Neural cell (in vitro differentiated cells): ENCODE results near the gene FRRS1L. TPM values are rescaled to one million over a fixed set of nuclear protein-coding genes. Genes with fewer than 3 reads are reported as not detected.

Source experiments
- H2AFZ ChIP-seq: fragments of 200-600, 300-800 bp; sonication (generic), shearing (Covaris generic); 2 replicates; pipeline ENCODE4 v1.6.0; 2014; ENCODE audit warnings: low read depth, mild to moderate bottlenecking, antibody characterized with exemption, low read length, moderate library complexity
- H3F3A ChIP-seq: fragments of 200-600 bp; shearing (Covaris generic); 2 replicates; pipeline ENCODE4 v1.6.1; 2016; ENCODE audit warnings: mild to moderate bottlenecking, moderate library complexity, mixed read lengths, antibody characterized with exemption, low read length; ENCODE audit not compliant: insufficient read depth, poor library complexity, severe bottlenecking
- H3K27ac ChIP-seq: fragments of 200-600, 300-800 bp; sonication (generic), shearing (Covaris generic); 2 replicates; pipeline ENCODE4 v1.5.1; 2014; ENCODE audit warnings: mild to moderate bottlenecking, low read length, moderate library complexity
- H3K27me3 ChIP-seq: fragments of 300-800, 200-600 bp; sonication (generic), shearing (Covaris generic); 2 replicates; pipeline ENCODE4 v1.6.0; 2014; ENCODE audit warnings: mild to moderate bottlenecking, low read depth, low read length, moderate library complexity; ENCODE audit not compliant: insufficient read depth
- H3K36me3 ChIP-seq: fragments of 300-800, 200-600 bp; sonication (generic), shearing (Covaris generic); 2 replicates; pipeline ENCODE4 v1.5.1; 2014; ENCODE audit warnings: mild to moderate bottlenecking, antibody characterized with exemption, low read length, moderate library complexity; ENCODE audit not compliant: insufficient read depth
- H3K4me2 ChIP-seq: fragments of 300-800, 200-600 bp; sonication (generic), shearing (Covaris generic); 2 replicates; pipeline ENCODE4 v1.6.0; 2014; ENCODE audit warnings: mild to moderate bottlenecking, low read length
- H3K4me3 ChIP-seq: fragments of 300-800, 200-600 bp; sonication (generic), shearing (Covaris generic); 2 replicates; pipeline ENCODE4 v1.5.1; 2014; ENCODE audit warnings: mild to moderate bottlenecking, low read length, moderate library complexity
- H3K79me2 ChIP-seq: fragments of 200-600 bp; shearing (Covaris generic); replicated peaks from 2 replicates; pipeline ENCODE4 v1.6.0; 2014; ENCODE audit warnings: mild to moderate bottlenecking, low read length, moderate library complexity; ENCODE audit not compliant: insufficient read depth
- H3K9ac ChIP-seq: fragments of 300-800, 200-600 bp; sonication (generic), shearing (Covaris generic); 2 replicates; pipeline ENCODE4 v1.6.1; 2016; ENCODE audit warnings: mild to moderate bottlenecking, low read length, mixed read lengths
- H3K9me2 ChIP-seq: fragments of 200-600 bp; shearing (Covaris generic); 2 replicates; pipeline ENCODE4 v1.6.1; 2016; ENCODE audit warnings: mild to moderate bottlenecking, low read length, mixed read lengths; ENCODE audit not compliant: insufficient read depth
- H3K9me3 ChIP-seq: fragments of 200-600, 300-800 bp; sonication (generic), shearing (Covaris generic); 2 replicates; pipeline ENCODE4 v1.6.1; 2016; ENCODE audit warnings: mild to moderate bottlenecking, mixed run types, low read length, moderate library complexity, mixed read lengths
- H4K20me1 ChIP-seq: fragments of 200-600 bp; shearing (Covaris generic); 2 replicates; pipeline ENCODE4 v1.6.1; 2016; ENCODE audit warnings: mild to moderate bottlenecking, mixed run types; ENCODE audit not compliant: insufficient read depth
- CTCF ChIP-seq: fragments of 450-650 bp; IDR thresholded peaks from 2 replicates; pipeline ENCODE4 v1.5.1; 2014; ENCODE audit warnings: antibody characterized with exemption, mild to moderate bottlenecking, moderate library complexity; ENCODE audit not compliant: poor library complexity, severe bottlenecking
- EP300 ChIP-seq: fragments of 450-650 bp; conservative IDR thresholded peaks from 2 replicates; pipeline ENCODE4 v1.6.1; 2014; ENCODE audit warnings: antibody characterized with exemption, mild to moderate bottlenecking, moderate library complexity; ENCODE audit not compliant: poor library complexity, severe bottlenecking
- EZH2 ChIP-seq: fragments of 200-600, 300-800 bp; shearing (Covaris generic), sonication (generic); IDR thresholded peaks from 2 replicates; pipeline ENCODE4 v1.6.1; 2014; ENCODE audit warnings: antibody characterized with exemption, low read length, borderline replicate concordance, mild to moderate bottlenecking; ENCODE audit not compliant: insufficient read depth, poor library complexity, severe bottlenecking
- MXI1 ChIP-seq: fragments of 450-650 bp; conservative IDR thresholded peaks from 2 replicates; pipeline ENCODE4 v1.6.1; 2014; ENCODE audit warnings: antibody characterized with exemption, mild to moderate bottlenecking; ENCODE audit not compliant: poor library complexity, severe bottlenecking
- POLR2AphosphoS5 ChIP-seq: IDR thresholded peaks from 2 replicates; pipeline ENCODE4 v1.6.1; 2012
- RAD21 ChIP-seq: fragments of 450-650 bp; conservative IDR thresholded peaks from 2 replicates; pipeline ENCODE4 v1.6.1; 2014; ENCODE audit warnings: antibody characterized with exemption, mild to moderate bottlenecking, moderate library complexity
- REST ChIP-seq: IDR thresholded peaks from 2 replicates; pipeline ENCODE4 v1.6.1; 2012; ENCODE audit warnings: borderline replicate concordance
- SMC3 ChIP-seq: fragments of 450-650 bp; conservative IDR thresholded peaks from 2 replicates; pipeline ENCODE4 v1.6.1; 2014; ENCODE audit warnings: antibody characterized with exemption, mild to moderate bottlenecking, moderate library complexity; ENCODE audit not compliant: poor library complexity
- TAF1 ChIP-seq: IDR thresholded peaks from 2 replicates; pipeline ENCODE4 v1.6.1; 2012; ENCODE audit warnings: low read depth
- polyA plus RNA-seq: library from polyadenylated mRNA; depleted of rRNA; stranded (reverse); fragments of >200 nt; gene quantifications from 2 replicates; pipeline ENCODE4 v1.2.3, GENCODE V29; 2014

The FRRS1L gene
- polyA plus RNA-seq, 1 donor from 2014 or later, result 20.4 TPM

- Histone ChIP-seq H3K9me3 (no peaks in the 10 kb centered on the region), H3K36me3 (no peaks in the 10 kb centered on the region)
Observed at GRCh38 chr9:109161471-109161870, 5.6 kb downstream of the FRRS1L start.

GRCh38 chr9:109159583-109159982, 7.5 kb downstream of the FRRS1L start:
- Histone ChIP-seq H3K9me3 (no peaks in the 10 kb centered on the region), H2AFZ (no peak overlapping the region), H3F3A (no peaks in the 10 kb centered on the region), H3K9ac (no peak overlapping the region), H3K4me3 (no peak overlapping the region), H3K79me2 (no peaks in the 10 kb centered on the region), H3K4me2 (no peak overlapping the region), H3K27ac (no peak overlapping the region), H3K27me3 (no peaks in the 10 kb centered on the region), H3K36me3 (no peaks in the 10 kb centered on the region), H4K20me1 (no peaks in the 10 kb centered on the region), H3K9me2 (no peaks in the 10 kb centered on the region)
- TF ChIP-seq EP300 (no peak), MXI1 (no peak), CTCF (no peak), TAF1 (no peak), RAD21 (no peak)

More at GRCh38 chr9:109161471-109161870, 5.6 kb downstream of the FRRS1L start:
- no peak for TF ChIP-seq RAD21
- TF ChIP-seq CTCF, result no peak
- TF ChIP-seq MXI1, result no peak
- TF ChIP-seq REST, result no peak
- no peak for TF ChIP-seq POLR2AphosphoS5
- no peak for TF ChIP-seq EP300
- TF ChIP-seq TAF1, result no peak
- no peak for TF ChIP-seq EZH2
- no peak for TF ChIP-seq SMC3
- peaks cover 6% of the 10 kb centered on the region for H3K27me3 ChIP-seq
- H3K9me2 ChIP-seq, result no peaks in the 10 kb centered on the region
- H3K79me2 ChIP-seq, result no peaks in the 10 kb centered on the region
- H3K4me3 ChIP-seq, result no peak overlapping the region
- H4K20me1 ChIP-seq, result no peaks in the 10 kb centered on the region
- no peak overlapping the region for H3K9ac ChIP-seq
- H3K27ac ChIP-seq, result no peak overlapping the region
- H3K4me2 ChIP-seq, result no peak overlapping the region
- no peak overlapping the region for H2AFZ ChIP-seq
- no peaks in the 10 kb centered on the region for H3F3A ChIP-seq
